Breast epithelium (tissue), 3 donors: ENCODE measurements around the gene MTURN.
A peak's percentile ranks its signal among the peaks of the same experiment; 100 is the strongest.

ENCODE experiments used
- CTCF ChIP-seq, 3 donors: fragments of 450-650 bp; IDR thresholded peaks; one replicate each; pipeline ENCODE4 v1.5.1; 2016 to 2017; ENCODE audit warnings: antibody characterized with exemption in 3 of 3, mild to moderate bottlenecking in 3 of 3, moderate library complexity in 3 of 3
- POLR2A ChIP-seq: fragments of 450-650 bp; IDR thresholded peaks from one replicate; pipeline ENCODE4 v1.6.1; 2016; ENCODE audit warnings: antibody characterized with exemption, mild to moderate bottlenecking, moderate library complexity

- peak in 1 of 3 donors; percentile 22 for TF ChIP-seq CTCF (IDR thresholded peaks at IDR 0.05)
- no peak for TF ChIP-seq POLR2A
Observed at GRCh38 chr7:30134611-30135300, at the start of gene MTURN.
